GM18519 (cell line): ENCODE data around the gene FSTL4.

Source experiments
- ATAC-seq: cut with Tn5 transposase; IDR thresholded peaks from one replicate; pipeline ENCODE4 v1.9.1; 2021; ENCODE audit warnings: mild to moderate bottlenecking, moderate library complexity; ENCODE audit not compliant: unreplicated experiment, low FRiP score

FSTL4 gene

DNA sequence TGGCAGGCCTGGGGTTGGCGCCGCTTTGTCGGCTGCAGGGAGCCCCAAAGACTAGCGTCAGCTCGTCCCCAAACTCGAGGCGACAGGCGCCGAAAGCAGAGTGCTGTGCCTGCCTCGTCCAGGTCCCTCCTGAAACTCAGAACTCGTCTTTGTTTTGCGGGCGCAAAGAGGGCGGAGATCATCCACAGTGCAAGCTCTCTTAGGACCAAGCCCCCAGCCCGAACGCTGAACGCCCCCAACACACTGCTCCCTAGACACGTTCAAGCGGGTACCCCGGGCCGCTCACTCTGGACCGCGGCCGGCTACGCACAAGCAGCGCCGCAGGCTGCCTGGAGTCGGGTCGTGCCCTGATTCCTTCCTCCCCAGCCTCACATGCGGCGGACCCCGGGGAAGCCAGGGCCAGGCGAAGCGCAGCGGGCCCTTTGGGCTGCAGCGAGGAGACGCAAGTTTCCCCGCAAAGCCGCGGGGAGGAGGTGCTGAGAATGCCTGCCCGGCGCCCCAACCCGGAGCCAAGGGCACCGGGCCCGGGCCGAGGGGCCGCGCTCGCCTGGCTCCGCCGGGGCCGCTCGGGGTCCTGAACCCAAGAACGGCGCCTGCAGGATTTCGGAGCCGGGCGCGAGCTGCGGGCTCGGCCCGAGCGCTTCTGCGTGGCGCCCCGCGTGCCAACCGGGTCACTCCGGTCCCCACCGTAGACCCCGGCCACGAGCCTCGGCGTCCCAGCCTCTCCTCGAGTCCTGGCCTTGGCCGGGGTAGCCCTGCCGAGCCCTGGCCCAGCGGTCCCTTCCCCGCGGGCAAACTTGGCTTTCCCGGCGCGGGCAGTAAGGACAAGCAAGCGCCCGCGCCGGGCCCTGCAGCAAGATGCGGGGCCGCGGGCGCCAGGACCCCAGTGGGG, 738 bp downstream of the FSTL4 start:
- no peak for ATAC-seq

DNA sequence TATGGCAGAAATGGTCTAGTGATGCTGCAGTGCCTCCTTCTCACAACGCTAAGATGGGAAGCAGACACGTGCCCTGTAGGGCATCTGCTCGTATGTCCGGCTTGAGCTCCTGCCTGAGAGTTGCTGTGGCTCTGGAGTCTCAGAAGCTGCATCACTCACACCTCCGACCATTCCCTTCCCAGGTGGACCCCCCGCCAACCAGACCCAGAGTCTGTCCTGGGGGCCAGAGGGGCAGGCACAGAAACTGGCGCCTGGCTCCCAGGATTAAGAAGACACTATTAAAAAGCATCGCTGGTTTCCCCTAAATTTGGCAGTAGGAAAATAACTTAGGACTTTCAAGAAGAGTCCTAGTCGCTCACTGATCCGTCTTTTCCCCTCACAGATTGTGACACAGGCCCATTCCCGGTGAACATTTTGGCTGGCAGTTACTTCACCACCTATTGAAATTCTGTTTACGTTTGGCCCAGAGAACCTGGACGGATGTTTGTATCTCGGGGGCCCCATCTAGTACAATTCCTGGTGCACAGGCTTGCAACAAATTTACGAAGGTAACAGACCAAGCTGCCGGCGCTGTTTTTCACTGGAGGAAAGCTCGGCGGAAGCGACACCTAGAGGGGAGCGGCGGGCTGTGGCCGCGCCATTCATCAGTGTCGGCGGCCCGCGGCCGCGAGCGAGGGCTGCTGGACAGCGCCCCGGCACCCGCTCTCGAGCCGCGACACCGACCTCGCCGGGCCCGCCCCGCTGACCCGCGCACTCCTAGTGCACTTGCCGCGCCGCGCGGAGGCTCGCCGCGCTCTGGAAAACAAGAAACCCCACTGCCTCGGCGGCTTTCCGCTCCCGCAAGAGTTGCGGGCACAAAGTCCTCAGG, 1.6 kb downstream of the FSTL4 start:
- no peak for ATAC-seq

DNA sequence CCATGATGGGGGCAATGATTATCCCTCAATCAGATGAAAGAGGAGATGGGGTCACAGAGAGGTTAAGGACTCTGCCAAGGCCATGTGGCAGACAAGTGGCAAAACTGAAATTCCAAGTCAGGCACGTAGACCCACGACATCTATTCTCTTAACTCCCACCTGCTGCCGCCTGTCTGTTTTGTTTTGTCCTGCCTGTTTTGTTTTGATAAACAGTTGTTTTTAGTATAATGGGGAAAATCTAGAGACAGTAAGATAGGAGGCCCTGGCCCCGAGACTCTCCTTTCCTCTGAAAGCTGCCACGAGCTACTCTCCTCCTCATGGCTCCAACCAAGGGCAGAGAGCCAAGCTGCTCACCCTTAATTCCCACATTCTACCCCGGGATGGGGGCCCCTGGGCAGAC, 4.9 kb downstream of the FSTL4 start:
- no peak for ATAC-seq

DNA sequence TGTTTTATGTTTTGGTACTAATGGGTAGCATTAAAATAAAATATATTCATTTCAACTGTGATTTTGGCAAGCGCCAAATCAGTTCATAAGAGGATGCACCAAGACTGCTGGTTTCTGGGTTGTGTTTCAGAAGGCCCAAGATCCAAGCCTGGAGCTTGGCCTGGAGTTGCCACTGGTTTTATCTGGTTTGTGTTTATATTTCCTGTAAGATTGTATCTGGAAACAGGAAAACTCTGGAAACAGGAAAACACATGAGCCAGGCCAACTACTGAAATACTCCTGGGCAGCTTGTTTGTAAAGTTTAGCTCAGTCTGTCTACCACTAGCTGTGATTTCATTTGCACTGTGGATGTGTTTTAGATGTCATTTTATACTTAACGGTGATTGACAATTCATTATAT, 5.5 kb downstream of the FSTL4 start:
- ATAC-seq = no peak

DNA sequence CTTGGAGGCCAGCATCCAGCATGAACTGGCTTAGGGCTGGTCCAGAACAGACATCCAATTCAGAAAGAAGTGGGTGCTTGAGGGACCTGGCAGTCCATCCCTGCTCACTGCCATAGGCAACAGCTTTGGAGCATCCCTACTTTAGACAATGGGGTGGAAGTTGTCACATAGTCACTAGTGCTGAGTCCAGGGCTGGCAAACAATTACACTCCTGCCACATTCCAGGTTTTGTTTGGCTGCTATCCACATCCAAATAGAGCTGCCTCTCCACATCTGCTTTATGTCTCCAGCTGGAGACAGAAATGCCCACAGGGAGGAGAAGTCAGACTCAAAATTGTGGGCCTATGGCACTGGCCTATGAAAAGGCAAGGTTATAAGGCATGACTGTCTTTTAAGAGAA, 7.0 kb downstream of the FSTL4 start:
- ATAC-seq = no peak

DNA sequence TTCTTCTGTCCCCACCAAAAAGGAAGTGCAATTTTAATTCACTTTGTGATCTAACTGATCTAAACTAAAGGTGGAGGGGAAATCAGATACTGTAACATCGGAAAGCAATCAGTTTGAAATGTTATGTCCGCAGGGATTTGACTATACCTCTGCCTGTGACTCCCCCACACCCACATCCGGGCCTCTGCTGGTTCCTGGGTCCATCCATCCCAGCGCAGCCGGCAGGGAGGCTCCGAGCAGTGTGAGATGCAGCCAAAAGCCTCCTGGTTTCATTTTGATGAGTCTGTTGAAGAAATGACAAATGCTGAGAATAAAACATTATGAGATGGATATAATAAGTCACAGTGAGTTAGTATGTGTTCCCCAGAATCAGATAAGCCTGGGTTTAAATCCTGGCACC, 8.6 kb downstream of the FSTL4 start:
- no peak for ATAC-seq

DNA sequence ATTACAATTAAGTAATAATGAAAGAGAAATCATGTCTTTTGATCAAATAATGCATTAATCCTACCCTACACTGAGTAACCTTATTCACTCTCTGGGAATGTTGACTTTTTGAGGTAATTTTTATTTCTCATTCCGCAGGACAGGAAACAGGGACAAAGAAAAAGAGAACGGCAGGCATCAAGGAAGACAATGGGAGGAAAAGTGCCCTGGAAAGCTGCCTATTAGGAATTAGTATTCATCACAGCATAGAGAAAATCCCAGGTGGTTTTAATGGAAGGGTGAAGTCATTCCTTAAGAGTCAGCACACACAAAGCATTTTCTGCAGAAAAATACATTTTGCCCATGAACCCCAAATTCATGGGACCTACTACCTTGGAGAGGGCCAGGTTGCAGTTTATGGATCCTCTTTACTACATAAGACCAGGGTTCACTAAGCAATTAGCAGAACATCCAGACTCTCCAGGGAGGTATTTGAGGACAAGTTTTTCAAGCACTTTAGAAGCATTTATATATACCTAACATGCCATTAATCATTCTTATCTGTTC, 9.4 kb downstream of the FSTL4 start:
- ATAC-seq = no peak

DNA sequence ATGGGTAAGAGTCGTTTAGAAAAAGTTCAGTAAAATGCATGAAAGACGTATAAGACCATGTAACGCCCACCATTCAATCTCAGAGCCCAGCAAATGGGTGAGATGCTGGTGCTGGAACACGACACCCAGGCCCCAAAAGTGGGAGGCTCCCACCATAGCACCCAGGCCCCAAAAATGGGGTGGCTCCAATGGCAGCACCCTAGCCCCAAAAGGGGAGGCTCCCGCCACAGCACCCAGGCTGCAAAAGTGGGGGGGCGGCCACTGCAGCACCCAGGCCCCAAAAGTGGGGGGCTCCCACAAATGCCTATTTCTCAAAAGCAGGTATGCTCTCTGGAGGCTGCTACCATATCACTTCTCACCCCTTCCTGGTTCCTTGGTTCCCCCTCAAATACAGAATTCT, 12.7 kb downstream of the FSTL4 start:
- ATAC-seq = no peak

DNA sequence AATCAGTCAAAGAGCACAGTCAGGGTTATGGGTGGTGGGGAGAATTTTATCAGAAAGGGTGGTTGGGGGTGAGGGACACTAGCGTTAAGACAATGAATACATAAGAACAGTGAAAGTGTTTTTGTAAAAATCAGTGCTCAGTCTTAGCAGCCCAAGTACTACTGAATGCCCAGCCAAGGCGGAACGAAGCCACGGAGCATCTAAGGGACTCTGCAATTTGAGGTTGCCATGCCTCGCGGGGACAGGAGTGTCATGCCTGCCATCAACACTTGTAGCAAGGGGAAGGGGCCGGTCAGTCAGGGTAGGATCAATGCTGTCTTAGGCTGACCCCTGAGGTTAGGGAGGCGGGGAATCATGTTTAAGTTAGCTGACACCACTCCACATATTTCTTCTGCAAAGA, 13.3 kb downstream of the FSTL4 start:
- no peak for ATAC-seq

DNA sequence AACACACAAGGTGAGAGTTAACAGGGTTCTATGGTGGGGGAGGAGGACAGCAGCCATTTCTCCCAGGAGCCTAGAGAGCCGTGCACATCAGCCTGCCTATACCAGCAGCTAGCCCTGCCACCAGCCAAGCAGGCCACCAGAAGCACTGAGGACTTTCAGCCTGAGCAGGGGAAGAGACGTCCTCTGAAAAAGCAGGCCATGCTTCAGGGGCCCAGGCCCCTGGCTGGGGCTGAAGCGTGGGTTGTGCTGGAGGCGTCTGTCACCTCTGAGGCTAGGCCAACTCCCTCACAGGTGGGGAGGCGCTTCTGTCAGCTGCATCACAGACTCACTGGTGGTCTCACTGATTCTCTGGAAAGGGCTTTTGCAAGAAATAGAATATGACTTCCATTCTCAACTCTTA, 16.3 kb downstream of the FSTL4 start:
- no peak for ATAC-seq

DNA sequence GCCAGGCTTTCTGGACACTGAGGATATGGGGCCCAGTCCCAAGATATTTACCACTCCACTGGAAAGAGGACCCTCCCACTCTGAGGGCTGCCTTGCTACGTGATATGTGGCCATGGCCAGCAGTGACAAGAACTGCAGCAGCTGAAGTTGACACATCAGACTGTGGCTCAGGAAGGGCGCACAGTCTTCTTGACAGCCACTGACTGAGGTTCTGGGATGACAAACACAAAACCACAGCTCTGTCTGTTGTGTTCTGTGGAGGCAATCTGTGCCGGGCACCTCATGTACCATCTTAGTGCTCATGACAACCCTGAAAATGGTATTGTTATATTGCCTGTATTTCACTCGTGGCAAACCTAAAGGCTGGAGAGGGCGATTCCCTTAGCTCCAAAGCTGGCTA, 16.9 kb downstream of the FSTL4 start:
- ATAC-seq = no peak

DNA sequence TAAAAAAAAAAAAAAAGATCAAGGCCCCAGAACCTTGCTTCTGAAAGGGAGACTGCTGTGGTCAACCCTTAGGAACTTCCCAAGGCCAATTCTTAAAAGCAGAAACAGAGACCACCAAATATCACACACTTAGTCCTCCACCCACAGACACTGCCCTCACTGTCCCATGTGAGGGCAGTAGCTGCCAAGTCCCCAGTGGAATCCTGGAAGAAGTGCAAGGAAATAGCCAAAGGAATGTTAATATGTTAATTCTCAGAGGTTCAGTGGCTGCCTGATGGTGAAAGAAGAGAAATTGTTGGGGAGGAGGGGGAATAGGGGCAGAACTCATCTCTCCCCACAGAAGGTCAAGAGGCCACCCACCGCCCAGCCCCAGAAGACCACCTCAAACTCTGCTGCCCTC, 23.1 kb downstream of the FSTL4 start:
- no peak for ATAC-seq

DNA sequence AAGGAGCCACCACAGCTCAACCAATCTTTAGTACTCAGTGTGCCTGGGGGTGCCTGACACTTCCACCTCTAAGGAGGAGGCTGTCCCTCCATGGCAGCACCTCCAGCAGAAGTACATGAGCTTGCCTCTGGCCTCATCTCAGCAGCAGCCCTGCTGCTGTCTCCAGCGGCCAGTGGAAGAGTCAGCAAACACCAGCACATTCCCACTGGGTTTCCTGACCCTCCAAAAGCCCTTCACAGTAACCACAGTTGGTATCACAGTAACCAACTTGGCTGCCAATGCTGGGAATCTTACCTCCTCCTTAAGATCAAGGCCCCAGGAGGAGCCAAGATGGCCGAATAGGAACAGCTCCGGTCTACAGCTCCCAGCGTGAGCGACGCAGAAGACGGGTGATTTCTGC, 29.4 kb downstream of the FSTL4 start:
- ATAC-seq = no peak

DNA sequence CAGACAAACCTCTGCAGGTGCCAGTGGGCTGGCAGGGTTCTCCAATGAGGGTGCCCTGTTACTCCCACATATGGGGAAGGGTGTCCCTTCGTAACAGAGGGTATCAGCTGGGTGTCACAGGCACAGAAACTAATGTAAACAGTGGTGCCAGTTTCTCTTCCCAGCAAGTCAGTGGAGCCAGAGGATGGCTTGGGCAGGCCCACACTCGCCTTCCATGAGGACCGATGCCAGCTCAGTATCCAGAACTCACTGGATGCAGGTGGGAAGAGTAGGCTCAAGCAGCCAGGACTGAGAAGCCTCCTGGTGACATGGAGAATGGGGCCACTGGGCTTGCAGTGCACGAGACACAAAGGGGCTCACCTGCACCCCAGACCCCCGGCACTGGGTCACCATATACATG, 30.4 kb downstream of the FSTL4 start:
- no peak for ATAC-seq

DNA sequence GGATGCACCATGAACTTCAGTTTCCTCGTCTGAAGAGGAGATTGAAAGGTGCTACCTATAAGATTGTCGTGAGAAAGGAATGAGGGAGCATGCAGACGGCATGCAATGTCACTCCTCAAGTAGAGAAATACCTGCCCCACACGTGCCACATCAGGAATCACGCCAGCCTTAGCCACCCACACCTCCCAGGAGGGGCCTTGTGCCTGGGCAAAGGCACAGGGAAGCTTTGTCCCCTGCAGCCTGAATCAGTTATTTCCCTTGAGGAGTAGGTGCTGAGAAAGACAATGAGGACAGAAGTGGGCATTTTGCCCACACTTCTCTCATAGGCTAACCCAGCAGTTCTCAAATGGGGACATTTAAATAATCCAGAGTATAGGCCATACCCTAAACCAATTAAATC, 31.0 kb downstream of the FSTL4 start:
- ATAC-seq = no peak

DNA sequence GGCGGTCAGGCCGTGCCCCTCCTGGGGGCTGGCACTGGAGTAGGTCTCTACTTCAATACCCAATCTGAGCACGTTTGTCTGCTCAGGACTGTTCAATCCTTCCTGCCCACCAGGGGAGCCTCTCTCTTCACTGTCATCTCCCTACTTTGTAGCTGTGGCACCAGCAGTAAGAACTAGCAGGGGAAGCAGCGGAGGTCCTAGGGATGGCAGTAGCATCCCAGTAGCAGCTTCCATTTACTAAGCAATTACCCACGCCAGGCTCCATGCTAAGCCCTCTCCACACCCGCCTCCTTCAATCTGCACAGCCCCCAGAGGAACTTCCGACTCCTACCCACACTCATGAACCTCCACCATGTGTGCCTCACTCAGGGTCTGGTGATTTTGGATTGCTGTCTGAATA, 31.7 kb downstream of the FSTL4 start:
- ATAC-seq = no peak

DNA sequence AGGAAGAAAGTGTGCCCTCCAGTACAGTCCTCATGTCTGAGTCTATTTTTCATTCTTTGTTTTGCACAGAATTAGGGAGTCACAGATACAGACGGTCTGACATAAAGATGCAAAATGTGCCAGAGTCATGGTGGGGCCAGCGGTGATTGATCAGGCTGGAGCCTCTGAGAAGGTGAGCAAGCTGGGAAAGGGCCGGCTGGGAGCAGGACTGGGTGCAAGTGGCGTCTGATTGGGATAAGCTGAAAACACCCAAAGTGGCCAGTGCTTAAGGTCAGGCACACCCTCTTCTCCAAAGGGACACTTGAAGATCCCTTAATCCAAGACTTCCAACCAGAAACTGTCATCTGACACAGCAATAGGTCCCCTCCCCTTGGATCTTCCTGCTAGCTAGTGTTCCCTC, 32.6 kb downstream of the FSTL4 start:
- no peak for ATAC-seq

DNA sequence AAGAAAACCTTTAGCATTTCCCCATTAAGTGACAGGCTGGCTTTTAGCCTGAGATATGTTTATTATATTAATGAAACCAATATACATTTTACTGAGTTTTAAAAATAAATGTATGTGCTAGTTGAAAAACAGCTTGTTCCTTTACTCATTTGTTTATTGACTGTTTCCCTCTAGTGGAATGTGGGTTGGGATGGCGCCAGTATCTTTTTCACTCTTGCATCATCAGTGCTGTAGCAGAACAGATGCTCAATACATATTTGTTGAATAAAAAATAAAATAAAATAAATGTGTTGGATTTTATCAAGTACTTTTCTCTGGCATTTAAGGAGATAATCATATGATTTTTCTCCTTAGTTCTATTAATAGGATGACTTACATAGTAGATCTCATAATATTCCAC, 43.0 kb downstream of the FSTL4 start:
- no peak for ATAC-seq

DNA sequence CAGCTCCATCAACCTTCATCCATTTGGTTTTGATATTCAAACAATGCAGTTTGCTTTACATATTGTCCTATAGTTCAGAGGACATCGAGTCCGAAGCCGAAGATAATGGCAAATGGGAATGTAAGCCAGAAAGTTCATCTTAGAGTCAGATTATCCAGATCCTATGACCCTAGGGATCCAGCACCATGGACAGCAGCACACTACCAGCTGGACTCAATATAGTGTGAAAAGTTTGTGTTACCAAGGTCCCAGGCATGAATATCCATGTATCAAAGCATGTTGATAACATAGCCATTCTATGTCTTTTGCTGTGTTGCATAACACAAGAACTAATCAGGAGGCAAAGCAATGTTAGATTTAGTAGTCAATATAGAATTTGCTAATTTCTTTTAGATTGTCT, 46.3 kb downstream of the FSTL4 start:
- no peak for ATAC-seq

DNA sequence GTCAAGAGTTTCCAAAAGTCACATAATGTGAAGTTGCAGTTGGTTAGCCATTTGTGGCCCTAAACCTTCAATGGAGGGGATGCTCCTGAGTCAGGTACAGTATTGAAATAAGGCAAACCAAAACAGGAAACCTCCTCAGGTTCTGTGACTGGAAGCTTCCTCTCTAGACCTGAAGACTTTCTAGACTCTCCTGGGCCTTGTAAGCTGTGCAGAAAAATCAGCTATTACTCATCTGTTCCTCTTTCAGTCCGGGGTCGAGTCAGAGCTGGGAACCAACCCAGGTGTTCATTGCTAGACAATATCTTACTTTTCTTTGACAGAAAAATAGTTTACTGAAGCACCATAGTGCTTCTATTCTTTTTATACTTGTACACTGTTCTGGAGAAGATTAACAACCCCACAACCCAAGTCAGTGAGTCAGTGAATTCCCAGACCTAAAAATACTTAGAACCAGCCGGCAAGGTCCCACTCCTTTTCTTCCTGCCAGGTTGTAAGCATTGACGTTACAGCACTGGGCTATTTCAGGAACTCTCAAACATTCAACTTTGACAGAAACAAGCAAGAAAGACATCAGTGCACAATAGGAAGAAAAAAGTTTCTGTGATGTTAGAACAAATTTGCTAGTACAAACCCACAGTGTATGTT, 47.3 kb downstream of the FSTL4 start:
- ATAC-seq = no peak

DNA sequence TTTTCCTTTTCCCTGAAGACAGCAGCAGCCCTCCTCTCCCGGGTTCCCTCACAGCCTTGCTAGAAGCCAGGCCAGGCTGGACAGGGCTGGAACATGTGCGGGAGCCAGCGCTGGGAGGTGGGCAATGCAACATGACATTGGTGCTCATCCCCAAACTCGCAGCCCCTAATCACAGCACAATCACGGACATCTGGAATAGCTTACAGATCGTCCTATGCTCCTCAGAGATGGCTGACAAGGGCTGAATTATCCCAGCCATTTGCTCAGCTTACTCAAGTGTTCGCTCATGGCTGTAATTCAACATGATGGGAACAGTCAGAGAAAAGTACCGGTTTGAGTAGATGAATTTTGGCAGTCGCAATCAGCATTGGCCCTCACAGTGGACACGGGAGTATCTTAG, 49.8 kb downstream of the FSTL4 start:
- no peak for ATAC-seq
